ENCODE data around the gene CAMTA1. TPM values are rescaled to one million over a fixed set of nuclear protein-coding genes. Genes with fewer than 3 reads are reported as not detected.

CAMTA1 gene
- total RNA-seq, 1 donor = 19.9 TPM

GRCh38 chr1:7508052-7508933 lies 723.0 kb downstream of the CAMTA1 start:
- DNase-seq (ENCODE audit: low read depth in 2 of 3, low spot score in 2 of 3) = no peak

- no peak for DNase-seq (ENCODE audit: low read depth in 2 of 3, low spot score in 2 of 3)
These were observed 723.8 kb downstream of the CAMTA1 start for GRCh38 chr1:7508934-7509519.

GRCh38 chr1:7509598-7509997 lies 724.3 kb downstream of the CAMTA1 start:
- DNase-seq (ENCODE audit: low read depth in 2 of 3, low spot score in 2 of 3) = no peak

- DNase-seq (ENCODE audit: low read depth in 2 of 3, low spot score in 2 of 3) = no peak
These were observed 725.2 kb downstream of the CAMTA1 start for GRCh38 chr1:7510389-7510931.

- DNase-seq (ENCODE audit: low read depth in 2 of 3, low spot score in 2 of 3) = no peak
These were observed 726.1 kb downstream of the CAMTA1 start for GRCh38 chr1:7511381-7511780.

GRCh38 chr1:7513081-7513480 lies 727.8 kb downstream of the CAMTA1 start:
- DNase-seq (ENCODE audit: low read depth in 2 of 3, low spot score in 2 of 3) = no peak

- no peak for DNase-seq (ENCODE audit: low read depth in 2 of 3, low spot score in 2 of 3)
These were observed 729.9 kb downstream of the CAMTA1 start for GRCh38 chr1:7515175-7515574.

- no peak for DNase-seq (ENCODE audit: low read depth in 2 of 3, low spot score in 2 of 3)
These were observed 730.6 kb downstream of the CAMTA1 start for GRCh38 chr1:7515904-7516303.

- no peak for DNase-seq (ENCODE audit: low read depth in 2 of 3, low spot score in 2 of 3)
These were observed 731.1 kb downstream of the CAMTA1 start for GRCh38 chr1:7516341-7516740.

- DNase-seq (ENCODE audit: low read depth in 2 of 3, low spot score in 2 of 3) = no peak
These were observed 731.7 kb downstream of the CAMTA1 start for GRCh38 chr1:7516929-7517328.

- no peak for DNase-seq (ENCODE audit: low read depth in 2 of 3, low spot score in 2 of 3)
These were observed 732.5 kb downstream of the CAMTA1 start for GRCh38 chr1:7517611-7518330.

- no peak for DNase-seq (ENCODE audit: low read depth in 2 of 3, low spot score in 2 of 3)
These were observed 733.2 kb downstream of the CAMTA1 start for GRCh38 chr1:7518411-7518810.

- no peak for DNase-seq (ENCODE audit: low read depth in 2 of 3, low spot score in 2 of 3)
These were observed 734.1 kb downstream of the CAMTA1 start for GRCh38 chr1:7519181-7519860.

GRCh38 chr1:7519861-7520395 lies 734.7 kb downstream of the CAMTA1 start:
- no peak for DNase-seq (ENCODE audit: low read depth in 2 of 3, low spot score in 2 of 3)

- DNase-seq (ENCODE audit: low read depth in 2 of 3, low spot score in 2 of 3) = no peak
These were observed 735.2 kb downstream of the CAMTA1 start for GRCh38 chr1:7520496-7520895.

- DNase-seq (ENCODE audit: low read depth in 2 of 3, low spot score in 2 of 3) = no peak
These were observed 739.4 kb downstream of the CAMTA1 start for GRCh38 chr1:7524341-7525337.

- no peak for DNase-seq (ENCODE audit: low read depth in 2 of 3, low spot score in 2 of 3)
These were observed 740.2 kb downstream of the CAMTA1 start for GRCh38 chr1:7525338-7526063.

GRCh38 chr1:7526196-7526866 lies 741.1 kb downstream of the CAMTA1 start:
- no peak for DNase-seq (ENCODE audit: low read depth in 2 of 3, low spot score in 2 of 3)
